Ovary (tissue), 9 donors: ENCODE data around the gene ZFYVE26. TPM values are rescaled to one million over a fixed set of nuclear protein-coding genes. Genes with fewer than 3 reads are reported as not detected.

Source experiments
- DNase-seq, 5 donors: peaks; one replicate each; pipeline ENCODE4 v3.0.0-alpha.2; 2019 to 2020
- H3K27ac ChIP-seq, 2 donors: fragments of 200-600 bp; one replicate each; pipeline versions ENCODE4 v1.5.1 to v1.8.0; 2019 to 2022
- H3K27me3 ChIP-seq: fragments of 200-600 bp; one replicate; pipeline ENCODE4 v1.8.0; 2022
- H3K36me3 ChIP-seq: fragments of 200-600 bp; sonication (generic); one replicate; pipeline ENCODE4 v1.5.1; 2019
- H3K4me1 ChIP-seq: one replicate; pipeline ENCODE4 v1.8.1; 2013; ENCODE audit warnings: mild to moderate bottlenecking, moderate library complexity; ENCODE audit not compliant: insufficient read depth
- H3K4me3 ChIP-seq: fragments of 200-600 bp; sonication (generic); one replicate; pipeline ENCODE4 v1.5.1; 2017
- H3K9me3 ChIP-seq, 2 donors: fragments of 200-600 bp in 1 of 2; sonication (generic) in 1 of 2; one replicate each; pipeline versions ENCODE4 v1.5.1 to v1.8.1; 2013 to 2019; ENCODE audit warnings: mild to moderate bottlenecking in 1 of 2, moderate library complexity in 1 of 2
- EP300 ChIP-seq: sonication (generic); formaldehyde crosslinking; IDR thresholded peaks from one replicate; pipeline ENCODE4 v1.6.1; 2017; ENCODE audit warnings: antibody characterized with exemption
- POLR2A ChIP-seq: fragments of 450-650 bp; IDR thresholded peaks from one replicate; pipeline ENCODE4 v1.6.1; 2017; ENCODE audit warnings: antibody characterized with exemption, mild to moderate bottlenecking, moderate library complexity
- WGBS, 3 donors: extraction: QIAGEN DNeasy Blood & Tissue Kit in 1 of 3; methylation state at CpG; one replicate each; pipeline versions ENCODE4 v1.1.5 to v1.1.7; 2013 to 2017; 5-methylcytosine and 5-hydroxymethylcytosine counted together
- intact Hi-C, 4 donors: fragments of 100-400 bp; cut with DNase I; formaldehyde crosslinking; loops; one replicate each; pipeline versions ENCODE4 v1.11.0 to v1.15.1; 2022 to 2023
- polyA plus RNA-seq, 2 donors: library from polyadenylated mRNA; stranded (reverse); fragments of 200-250 nt in 1 of 2; fragments of 350-450 nt in 1 of 2; fragmentation: Illumina TruSeq in 1 of 2; extraction: RNeasy Lipid Tissue Mini Kit (QIAGEN cat#74804) in 1 of 2; gene quantifications; one replicate each; pipeline ENCODE4 v1.2.3, GENCODE V29; 2013 to 2014
- total RNA-seq, 7 donors: library from RNA; depleted of rRNA in 2 of 7; stranded (reverse); fragments of >200 nt in 2 of 7; fragmentation: NEBNext Ultra II Directional in 3 of 7; extraction: Animal tissue kit (Norgen Biotek cat#: 25700) in 3 of 7; gene quantifications; one replicate each; pipeline versions ENCODE4 v1.1.0 to v1.2.4, GENCODE V29; 2016 to 2023
- TF ChIP-seq, protein P1 (sequence below), 3 donors: fragments of 450-650 bp in 2 of 3; fragments of 200-600 bp in 1 of 3; IDR thresholded peaks; one replicate each; pipeline versions ENCODE4 v1.5.1 to v1.8.0; 2016 to 2022; ENCODE audit warnings: antibody characterized with exemption in 3 of 3, mild to moderate bottlenecking in 1 of 3
- donor health status: DM: no; HTN: no; CAD: no; lungs with moderate emphysema.
- donor health status: DM: no; HTN: no; CAD: no.
- donor health status: Bipolar disorder and iron deficiency.
- donor health status: DM: yes; HTN: yes; CAD: no.
- donor health status: DM: no; HTN: no; CAD: no.
- donor health status: DM: yes; HTN: yes; CAD: no.

Gene ZFYVE26
- total and polyA plus RNA-seq, 9 donors: 6.1 to 27.0 (median 20.3) TPM

DNA sequence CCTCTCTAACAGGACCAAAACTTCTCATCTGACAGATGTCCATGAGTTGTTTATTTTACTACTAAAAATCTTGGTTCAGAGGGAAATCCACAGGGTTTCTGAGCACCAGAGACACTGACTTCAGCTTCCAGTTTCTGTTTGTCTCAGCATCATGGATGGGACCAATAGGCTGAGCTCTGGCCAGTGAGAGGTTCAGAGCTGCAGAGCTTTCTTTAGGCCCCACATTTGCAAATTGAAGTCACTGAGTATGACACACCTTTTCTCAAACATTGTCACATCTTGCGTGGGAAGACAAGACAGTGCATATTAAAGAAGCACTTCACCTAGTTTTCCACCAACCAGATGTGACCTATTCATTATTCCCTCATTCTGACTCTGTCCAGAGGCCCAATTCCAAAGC lies 69.5 kb downstream of the ZFYVE26 start:
- TF ChIP-seq EP300 (no peak), POLR2A (no peak)
- TF ChIP-seq, protein P1, sequence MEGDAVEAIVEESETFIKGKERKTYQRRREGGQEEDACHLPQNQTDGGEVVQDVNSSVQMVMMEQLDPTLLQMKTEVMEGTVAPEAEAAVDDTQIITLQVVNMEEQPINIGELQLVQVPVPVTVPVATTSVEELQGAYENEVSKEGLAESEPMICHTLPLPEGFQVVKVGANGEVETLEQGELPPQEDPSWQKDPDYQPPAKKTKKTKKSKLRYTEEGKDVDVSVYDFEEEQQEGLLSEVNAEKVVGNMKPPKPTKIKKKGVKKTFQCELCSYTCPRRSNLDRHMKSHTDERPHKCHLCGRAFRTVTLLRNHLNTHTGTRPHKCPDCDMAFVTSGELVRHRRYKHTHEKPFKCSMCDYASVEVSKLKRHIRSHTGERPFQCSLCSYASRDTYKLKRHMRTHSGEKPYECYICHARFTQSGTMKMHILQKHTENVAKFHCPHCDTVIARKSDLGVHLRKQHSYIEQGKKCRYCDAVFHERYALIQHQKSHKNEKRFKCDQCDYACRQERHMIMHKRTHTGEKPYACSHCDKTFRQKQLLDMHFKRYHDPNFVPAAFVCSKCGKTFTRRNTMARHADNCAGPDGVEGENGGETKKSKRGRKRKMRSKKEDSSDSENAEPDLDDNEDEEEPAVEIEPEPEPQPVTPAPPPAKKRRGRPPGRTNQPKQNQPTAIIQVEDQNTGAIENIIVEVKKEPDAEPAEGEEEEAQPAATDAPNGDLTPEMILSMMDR (IDR thresholded peaks at IDR 0.05): no peak
- H3K4me1 ChIP-seq: no peaks in the 10 kb centered on the region
- H3K27me3 ChIP-seq: no peaks in the 10 kb centered on the region
- DNase-seq: no peak
- WGBS, 3 donors: 89 to 100% (median 98%) methylated on average over 1 of the region's 1 CpG
- no peak overlapping the region for H3K4me3 ChIP-seq
- intact Hi-C loops: no loop called here
- no peak overlapping the region for H3K27ac ChIP-seq
- H3K9me3 ChIP-seq: no peaks in the 10 kb centered on the region
- H3K36me3 ChIP-seq: no peaks in the 10 kb centered on the region

DNA sequence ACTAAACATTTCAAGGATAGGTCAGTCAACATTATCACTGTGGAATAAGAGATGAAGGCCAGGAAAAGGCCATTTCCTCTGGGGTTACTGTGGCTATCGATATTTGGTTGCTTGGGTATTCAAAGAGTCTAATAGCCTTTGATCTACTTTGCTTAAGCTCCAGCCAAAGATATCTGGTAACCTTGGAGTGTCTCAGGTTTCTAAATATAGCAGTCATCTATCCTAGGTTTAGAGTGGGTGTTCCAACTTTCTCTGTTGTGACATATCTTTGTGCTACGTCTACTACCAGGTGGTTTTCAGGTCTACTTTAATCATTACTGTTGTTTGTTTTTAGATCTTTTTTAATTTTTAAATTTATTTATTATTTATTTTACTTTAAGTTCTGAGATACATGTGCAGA lies 72.3 kb downstream of the ZFYVE26 start:
- TF ChIP-seq, protein P1 (IDR thresholded peaks at IDR 0.05): no peak
- TF ChIP-seq POLR2A: no peak
- TF ChIP-seq EP300: no peak
- intact Hi-C loops: no loop called here
- no peak overlapping the region for H3K4me3 ChIP-seq
- H3K36me3 ChIP-seq: no peaks in the 10 kb centered on the region
- no peaks in the 10 kb centered on the region for H3K4me1 ChIP-seq
- no peaks in the 10 kb centered on the region for H3K27me3 ChIP-seq
- no peak for DNase-seq
- WGBS, 3 donors: 5 to 24% (median 9%) methylated on average over 2 of the region's 2 CpGs
- H3K27ac ChIP-seq: no peak overlapping the region
- no peaks in the 10 kb centered on the region for H3K9me3 ChIP-seq

DNA sequence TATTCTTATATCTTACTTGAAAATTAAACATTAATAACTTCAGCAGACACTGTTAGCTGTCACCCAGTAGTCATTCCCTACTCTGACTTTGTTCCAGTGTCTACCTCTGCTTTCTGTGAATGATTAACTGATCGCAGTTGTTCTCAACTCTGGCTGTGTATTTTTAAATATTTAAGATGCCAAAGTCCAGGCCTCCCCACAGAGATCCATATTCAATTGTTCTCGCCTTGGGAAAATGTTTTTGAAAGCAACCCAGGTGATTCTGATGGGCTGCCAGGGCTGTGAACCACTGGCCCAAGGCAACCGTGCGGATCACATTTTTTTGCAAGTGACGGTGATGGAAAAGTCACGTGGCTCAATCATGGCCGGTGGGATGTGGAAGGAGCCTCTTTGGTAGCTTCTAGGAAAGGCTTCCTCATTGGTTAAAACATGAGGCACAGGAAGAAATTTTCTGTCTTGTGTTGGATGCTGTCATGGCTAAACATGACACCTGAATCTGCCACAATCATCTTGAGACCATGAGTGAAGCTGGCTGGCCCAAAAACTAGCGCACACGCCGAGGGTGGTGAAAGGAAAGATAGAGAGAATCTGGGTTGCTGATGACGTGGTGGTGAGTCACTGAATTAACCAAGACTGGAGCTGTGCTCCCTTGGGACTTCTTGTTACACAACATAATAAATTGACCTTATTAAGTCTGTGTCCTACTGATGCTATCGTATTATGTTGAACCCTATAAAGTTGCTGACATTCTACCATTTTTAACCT lies 77.5 kb downstream of the ZFYVE26 start:
- TF ChIP-seq, protein P1 (IDR thresholded peaks at IDR 0.05): no peak
- TF ChIP-seq EP300 (no peak), POLR2A (no peak)

DNA sequence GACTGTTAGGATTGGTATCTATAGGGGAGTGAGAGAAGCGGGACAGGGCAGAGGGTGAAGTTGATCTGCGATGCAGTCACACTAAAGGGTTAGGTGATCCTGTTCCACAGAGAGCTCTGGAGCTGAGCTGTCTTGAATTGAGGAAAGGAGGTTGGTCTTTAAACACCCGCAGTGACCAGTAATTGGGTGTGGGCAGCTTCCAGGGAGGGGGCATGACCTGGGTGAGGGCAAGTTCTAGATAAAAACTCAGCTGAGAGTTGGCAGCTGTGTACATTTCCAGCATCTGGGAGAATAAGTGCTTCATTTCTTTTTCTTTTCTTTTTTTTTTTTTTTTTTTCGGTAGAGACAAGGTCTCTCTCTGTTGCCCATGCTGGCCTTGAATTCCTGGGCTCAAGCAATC lies 79.6 kb downstream of the ZFYVE26 start:
- no peaks in the 10 kb centered on the region for H3K4me1 ChIP-seq
- no peaks in the 10 kb centered on the region for H3K9me3 ChIP-seq
- WGBS, 3 donors: 64 to 75% (median 67%) methylated on average over 4 of the region's 4 CpGs
- H3K27ac ChIP-seq: no peak overlapping the region
- no peaks in the 10 kb centered on the region for H3K36me3 ChIP-seq
- H3K27me3 ChIP-seq: no peaks in the 10 kb centered on the region
- H3K4me3 ChIP-seq: no peak overlapping the region
- intact Hi-C loops: no loop called here
- DNase-seq: no peak
- TF ChIP-seq EP300 (no peak), POLR2A (no peak)
- TF ChIP-seq, protein P1 (IDR thresholded peaks at IDR 0.05): no peak

More for the DNA sequence above, 77.5 kb downstream of the ZFYVE26 start:
- Histone ChIP-seq H3K27me3 (no peaks in the 10 kb centered on the region), H3K27ac (no peak overlapping the region), H3K9me3 (no peaks in the 10 kb centered on the region), H3K36me3 (no peaks in the 10 kb centered on the region), H3K4me3 (no peak overlapping the region), H3K4me1 (no peaks in the 10 kb centered on the region)
- 62 to 70% (median 67%) methylated on average over 12 of the region's 12 CpGs for WGBS, 3 donors
- intact Hi-C loops: no loop called here
- DNase-seq: peak in 1 of 5 donors; percentile 59
